Karpas-422 (cell line): ENCODE measurements around the gene ETS2. TPM values are rescaled to one million over a fixed set of nuclear protein-coding genes. Genes with fewer than 3 reads are reported as not detected.

Source experiments
- DNase-seq: peaks from one replicate; pipeline ENCODE4 v3.0.0-alpha.2; 2015
- H2AFZ ChIP-seq: fragments of 200-600 bp; sonication (generic); 2 replicates; pipeline ENCODE4 v1.6.1; 2014; ENCODE audit warnings: antibody characterized with exemption, low read length, mixed read lengths
- H3K27ac ChIP-seq: fragments of 200-600 bp; sonication (generic); 2 replicates; pipeline ENCODE4 v1.5.1; 2014; ENCODE audit warnings: mild to moderate bottlenecking, low read length, moderate library complexity
- H3K27me3 ChIP-seq: fragments of 200-600 bp; sonication (generic); 2 replicates; pipeline ENCODE4 v1.6.1; 2014; ENCODE audit warnings: low read length, mixed read lengths
- H3K36me3 ChIP-seq: fragments of 200-600 bp; sonication (generic); 2 replicates; pipeline ENCODE4 v1.6.1; 2014; ENCODE audit warnings: low read length, mixed read lengths; ENCODE audit not compliant: insufficient read depth
- H3K4me1 ChIP-seq: fragments of 200-600 bp; sonication (generic); 2 replicates; pipeline ENCODE4 v1.6.1; 2014; ENCODE audit warnings: mild to moderate bottlenecking, low read length, mixed read lengths
- H3K4me2 ChIP-seq: fragments of 200-600 bp; sonication (generic); 2 replicates; pipeline ENCODE4 v1.6.1; 2014; ENCODE audit warnings: low read length, low read depth, mild to moderate bottlenecking; ENCODE audit not compliant: poor library complexity, severe bottlenecking
- H3K4me3 ChIP-seq: fragments of 200-600 bp; sonication (generic); 2 replicates; pipeline ENCODE4 v1.5.1; 2014; ENCODE audit warnings: mild to moderate bottlenecking, antibody characterized with exemption, low read length, mixed read lengths
- H3K79me2 ChIP-seq: fragments of 200-600 bp; sonication (generic); 2 replicates; pipeline ENCODE4 v1.6.1; 2014; ENCODE audit warnings: mild to moderate bottlenecking, low read length, mixed read lengths
- H3K9ac ChIP-seq: fragments of 200-600 bp; sonication (generic); 2 replicates; pipeline ENCODE4 v1.6.0; 2014; ENCODE audit warnings: low read length
- H3K9me2 ChIP-seq: fragments of 200-600 bp; sonication (generic), shearing (Covaris generic); replicated peaks from 2 replicates; pipeline ENCODE4 v1.6.0; 2014; ENCODE audit warnings: mild to moderate bottlenecking, low read length, moderate library complexity; ENCODE audit not compliant: insufficient read depth
- H3K9me3 ChIP-seq: fragments of 300-700, 200-600 bp; sonication (generic); 2 replicates; pipeline ENCODE4 v1.6.1; 2014; ENCODE audit warnings: low read length, mixed read lengths
- H4K20me1 ChIP-seq: fragments of 200-600 bp; sonication (generic); 2 replicates; pipeline ENCODE4 v1.6.1; 2014; ENCODE audit warnings: mild to moderate bottlenecking, antibody characterized with exemption, low read length, low read depth; ENCODE audit not compliant: insufficient read depth
- total RNA-seq: library from RNA; depleted of rRNA; stranded (reverse); fragments of >200 nt; shearing (Covaris generic); gene quantifications from 2 replicates; pipeline ENCODE4 v1.2.3, GENCODE V29; 2014; ENCODE audit warnings: low replicate concordance

The ETS2 gene
- total RNA-seq, 1 experiment from 2014 or later: 12.9 TPM

DNA sequence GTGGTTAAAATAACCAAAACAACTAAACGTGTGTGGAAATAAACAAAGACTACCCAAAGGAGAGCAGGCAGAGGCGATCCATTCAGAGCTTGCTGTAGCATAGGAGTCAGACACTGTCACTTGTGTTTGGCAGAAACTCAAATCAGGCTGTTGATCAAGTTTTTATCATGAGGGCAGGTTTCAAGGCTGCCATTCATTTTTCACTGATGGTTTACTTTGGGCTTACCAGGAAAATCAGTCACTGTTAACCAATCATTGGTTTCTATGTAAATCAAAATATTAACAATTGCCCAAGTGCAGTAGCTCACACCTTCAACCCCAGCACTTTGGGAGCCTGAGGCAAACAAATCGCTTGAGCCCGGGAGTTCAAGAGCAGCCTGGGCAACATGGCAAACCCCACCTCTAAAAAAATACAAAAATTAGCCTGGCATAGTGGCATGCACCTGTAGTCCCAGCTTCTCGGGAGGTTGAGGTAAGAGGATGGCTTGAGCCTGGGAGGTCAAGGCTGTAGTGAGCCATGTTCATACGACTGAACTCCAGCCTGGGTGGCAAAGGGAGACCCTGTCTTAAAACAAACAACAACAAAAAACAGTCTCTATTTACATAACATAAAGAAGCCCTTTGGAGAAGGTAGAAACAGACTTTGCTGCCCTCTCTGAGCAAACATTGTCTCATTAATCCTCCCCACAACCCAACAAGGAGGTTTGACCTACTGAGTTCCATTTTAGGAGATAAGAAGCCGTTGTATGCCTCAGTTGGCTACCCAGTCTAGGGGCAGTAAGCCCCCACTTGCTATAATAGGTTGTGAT is 21.1 kb upstream of the ETS2 start:
- no peak overlapping the region for H2AFZ ChIP-seq
- no peak overlapping the region for H3K9ac ChIP-seq
- no peaks in the 10 kb centered on the region for H3K79me2 ChIP-seq
- H3K4me2 ChIP-seq: no peak overlapping the region
- no peak for DNase-seq
- H3K9me3 ChIP-seq: no peaks in the 10 kb centered on the region
- H3K36me3 ChIP-seq: no peaks in the 10 kb centered on the region
- H3K27me3 ChIP-seq: no peaks in the 10 kb centered on the region
- no peak overlapping the region for H3K4me3 ChIP-seq
- peaks cover 21% of the 10 kb centered on the region for H3K4me1 ChIP-seq
- H4K20me1 ChIP-seq: no peaks in the 10 kb centered on the region
- no peaks in the 10 kb centered on the region for H3K9me2 ChIP-seq
- no peak overlapping the region for H3K27ac ChIP-seq

DNA sequence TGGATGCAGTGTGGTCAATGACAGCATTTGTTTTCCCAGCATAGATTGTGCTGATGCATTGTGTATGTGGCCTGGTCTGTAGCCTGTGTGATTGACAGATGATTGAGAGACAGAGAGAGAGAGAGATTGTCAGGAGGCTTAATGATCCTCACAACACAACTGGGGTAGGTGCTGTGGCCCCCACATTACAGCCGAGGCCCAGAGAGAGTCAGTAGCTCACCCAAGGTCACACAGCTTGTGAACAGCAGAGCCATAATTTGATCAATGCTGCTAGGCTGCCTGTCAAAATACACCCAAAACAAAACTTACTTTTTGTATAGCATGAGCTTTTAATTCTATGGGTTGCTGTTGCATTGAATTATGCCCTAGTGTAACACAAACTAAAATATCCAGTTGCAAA is 20.2 kb upstream of the ETS2 start:
- Histone ChIP-seq H3K27me3 (no peaks in the 10 kb centered on the region), H3K9ac (no peak overlapping the region), H3K9me2 (no peaks in the 10 kb centered on the region), H3K36me3 (no peaks in the 10 kb centered on the region), H3K4me3 (no peak overlapping the region), H3K27ac (no peak overlapping the region), H3K9me3 (no peaks in the 10 kb centered on the region), H3K79me2 (no peaks in the 10 kb centered on the region), H3K4me2 (no peak overlapping the region), H4K20me1 (no peaks in the 10 kb centered on the region), H3K4me1 (peaks cover 21% of the 10 kb centered on the region), H2AFZ (no peak overlapping the region)
- no peak for DNase-seq

DNA sequence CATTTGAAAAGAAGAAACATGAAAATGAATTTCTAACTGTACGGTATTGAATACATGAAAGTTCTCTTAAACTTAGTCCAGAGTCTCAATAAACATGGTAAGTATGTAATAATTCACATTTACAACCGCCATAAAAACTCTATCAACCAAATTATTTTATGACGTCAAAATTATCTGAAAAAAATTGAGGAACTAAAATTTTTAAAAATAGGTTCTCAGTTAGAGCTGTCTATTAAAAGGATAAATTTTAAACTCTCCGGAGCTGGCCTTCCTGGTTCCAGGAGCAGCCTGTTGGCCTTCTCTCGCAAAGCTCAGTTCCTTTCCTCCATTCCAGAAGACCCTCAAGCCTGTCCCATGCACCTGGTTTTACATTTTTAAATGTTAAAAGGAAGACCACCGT is 18.7 kb upstream of the ETS2 start:
- H3K27me3 ChIP-seq: no peaks in the 10 kb centered on the region
- no peak overlapping the region for H3K9ac ChIP-seq
- H3K4me3 ChIP-seq: no peak overlapping the region
- no peak overlapping the region for H3K4me2 ChIP-seq
- H3K9me2 ChIP-seq: no peaks in the 10 kb centered on the region
- no peak for DNase-seq
- no peak overlapping the region for H3K27ac ChIP-seq
- no peaks in the 10 kb centered on the region for H4K20me1 ChIP-seq
- H3K79me2 ChIP-seq: no peaks in the 10 kb centered on the region
- H3K36me3 ChIP-seq: no peaks in the 10 kb centered on the region
- H3K9me3 ChIP-seq: no peaks in the 10 kb centered on the region
- H2AFZ ChIP-seq: no peak overlapping the region
- H3K4me1 ChIP-seq: peaks cover 21% of the 10 kb centered on the region

DNA sequence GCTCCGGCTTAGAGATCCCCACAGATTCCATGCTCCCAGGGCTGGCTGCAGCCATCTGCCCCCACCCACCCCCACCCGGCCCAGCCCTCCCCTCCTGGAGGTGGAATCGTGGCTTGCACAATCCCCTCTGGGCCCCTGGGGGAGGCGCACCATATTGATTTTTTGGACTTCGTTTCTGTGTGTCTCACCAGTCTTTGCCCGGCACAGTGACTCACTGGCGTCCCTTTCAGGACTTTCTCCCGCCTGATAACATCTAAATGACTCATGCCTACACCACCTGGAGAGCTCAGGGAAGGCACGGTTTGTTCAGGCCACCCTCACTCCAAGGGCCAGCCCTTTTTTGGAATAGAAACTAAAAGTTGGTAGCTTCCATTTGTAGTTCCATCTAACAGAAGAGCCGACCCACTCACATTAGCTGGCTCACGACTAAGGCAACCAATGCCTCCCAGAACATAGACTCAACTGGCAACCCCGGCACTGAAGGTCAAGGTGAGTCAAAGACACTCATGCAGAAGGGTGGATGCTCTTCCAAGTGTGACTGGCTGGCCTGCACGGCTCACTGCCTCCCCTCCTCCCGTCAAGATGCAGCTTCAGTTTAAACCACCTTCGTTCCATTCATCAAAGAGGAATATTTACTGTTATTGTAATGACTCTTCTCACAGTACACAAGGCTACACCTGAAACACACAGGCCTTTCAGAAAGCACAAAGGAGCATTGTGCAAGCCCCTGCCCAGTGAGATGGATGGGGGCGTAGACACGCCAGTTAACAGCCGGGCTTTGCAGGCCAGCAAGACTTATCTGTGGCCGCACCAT is 18.1 kb upstream of the ETS2 start:
- Histone ChIP-seq H3K79me2 (no peaks in the 10 kb centered on the region), H4K20me1 (no peaks in the 10 kb centered on the region), H3K27me3 (no peaks in the 10 kb centered on the region), H3K4me2 (no peak overlapping the region), H3K9me2 (no peaks in the 10 kb centered on the region), H3K36me3 (no peaks in the 10 kb centered on the region), H3K27ac (no peak overlapping the region), H3K9me3 (no peaks in the 10 kb centered on the region), H3K9ac (no peak overlapping the region), H3K4me1 (peaks cover 21% of the 10 kb centered on the region), H3K4me3 (no peak overlapping the region), H2AFZ (no peak overlapping the region)
- no peak for DNase-seq

DNA sequence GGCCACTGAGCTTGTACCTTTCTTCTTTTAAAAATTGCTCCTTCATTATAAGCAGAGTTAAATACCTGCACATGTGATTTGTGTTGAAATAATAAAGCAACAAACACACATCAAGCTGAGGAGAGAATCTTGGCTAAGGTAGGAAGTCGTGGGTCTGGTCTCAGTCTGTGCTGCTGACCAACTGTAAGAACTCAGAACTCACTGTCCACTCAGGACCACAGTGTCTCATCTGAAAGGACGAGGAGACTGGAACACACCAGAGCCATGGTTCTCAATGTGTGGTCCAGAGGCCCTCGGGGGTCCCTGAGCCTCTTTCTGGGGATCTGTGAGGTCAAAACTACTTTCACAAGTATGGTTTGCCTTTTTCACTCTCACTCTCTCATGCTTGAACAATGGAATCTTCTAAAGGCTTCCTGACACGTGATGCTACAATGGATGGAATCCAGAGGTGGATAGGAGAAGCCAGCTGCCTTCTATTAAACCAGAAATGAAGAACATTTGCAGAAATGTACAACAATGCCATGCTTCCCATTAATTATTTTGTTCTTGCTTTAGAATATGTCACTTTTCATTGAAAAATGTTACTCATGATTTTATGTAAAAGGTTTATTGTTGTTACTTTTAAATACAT is 17.3 kb upstream of the ETS2 start:
- H3K36me3 ChIP-seq: no peaks in the 10 kb centered on the region
- H3K27me3 ChIP-seq: no peaks in the 10 kb centered on the region
- no peak overlapping the region for H2AFZ ChIP-seq
- H3K79me2 ChIP-seq: no peaks in the 10 kb centered on the region
- H3K9ac ChIP-seq: no peak overlapping the region
- no peaks in the 10 kb centered on the region for H4K20me1 ChIP-seq
- H3K27ac ChIP-seq: no peak overlapping the region
- H3K4me3 ChIP-seq: no peak overlapping the region
- no peak overlapping the region for H3K4me2 ChIP-seq
- no peaks in the 10 kb centered on the region for H3K9me3 ChIP-seq
- DNase-seq: no peak
- H3K4me1 ChIP-seq: peaks cover 21% of the 10 kb centered on the region
- H3K9me2 ChIP-seq: no peaks in the 10 kb centered on the region

DNA sequence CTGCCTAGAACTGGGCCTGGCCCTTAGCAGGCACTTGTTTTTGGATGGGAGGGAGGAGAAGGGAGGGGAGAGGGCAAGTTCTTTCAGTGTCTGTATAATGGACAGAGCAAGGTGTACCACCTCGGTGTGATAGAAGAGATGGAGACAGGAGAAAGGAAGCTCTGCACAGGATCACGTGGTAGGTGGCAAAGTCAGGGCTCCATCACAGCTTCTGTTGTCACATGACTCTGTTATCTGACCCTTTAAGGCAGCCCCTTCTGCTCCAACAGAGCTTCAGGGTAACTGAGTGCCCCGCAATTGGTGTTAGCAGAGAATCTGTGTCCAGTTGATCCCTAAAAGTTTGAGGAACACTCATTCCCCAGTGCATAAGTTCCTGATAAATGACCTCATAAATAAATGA is 16.5 kb upstream of the ETS2 start:
- no peak overlapping the region for H3K4me3 ChIP-seq
- H3K4me2 ChIP-seq: no peak overlapping the region
- H3K27me3 ChIP-seq: no peaks in the 10 kb centered on the region
- H3K36me3 ChIP-seq: no peaks in the 10 kb centered on the region
- no peaks in the 10 kb centered on the region for H3K9me3 ChIP-seq
- no peak overlapping the region for H3K9ac ChIP-seq
- peaks cover 21% of the 10 kb centered on the region for H3K4me1 ChIP-seq
- no peaks in the 10 kb centered on the region for H4K20me1 ChIP-seq
- no peak for DNase-seq
- 0 out of 2 replicates have a peak overlapping the region, but pooled peaks have one; percentile 30 for H2AFZ ChIP-seq
- no peaks in the 10 kb centered on the region for H3K9me2 ChIP-seq
- H3K79me2 ChIP-seq: no peaks in the 10 kb centered on the region
- H3K27ac ChIP-seq: no peak overlapping the region

DNA sequence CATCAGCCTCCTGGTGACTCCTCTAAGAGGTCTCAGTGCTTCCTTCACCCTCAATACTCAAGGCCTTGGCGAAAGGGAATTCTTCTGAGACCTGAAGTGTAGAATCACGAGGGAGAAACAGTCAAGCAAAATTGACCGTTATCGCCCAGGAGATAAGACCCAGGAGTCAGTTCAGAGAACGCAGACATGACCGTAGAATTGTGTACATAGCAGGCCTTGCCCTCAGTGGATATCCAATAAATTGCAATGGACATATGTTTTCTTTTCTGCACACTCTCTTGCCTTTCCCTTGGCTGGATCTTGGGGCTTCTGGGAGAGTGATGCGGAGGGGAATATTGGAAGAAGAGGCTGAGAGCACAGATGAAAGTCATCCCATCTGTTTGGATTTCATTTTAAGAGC is 15.7 kb upstream of the ETS2 start:
- no peaks in the 10 kb centered on the region for H3K27me3 ChIP-seq
- H2AFZ ChIP-seq: no peak overlapping the region
- H3K4me2 ChIP-seq: no peak overlapping the region
- no peak for DNase-seq
- H3K9me3 ChIP-seq: no peaks in the 10 kb centered on the region
- no peak overlapping the region for H3K27ac ChIP-seq
- peaks cover 21% of the 10 kb centered on the region for H3K4me1 ChIP-seq
- no peaks in the 10 kb centered on the region for H3K9me2 ChIP-seq
- H3K36me3 ChIP-seq: no peaks in the 10 kb centered on the region
- H3K9ac ChIP-seq: no peak overlapping the region
- no peaks in the 10 kb centered on the region for H4K20me1 ChIP-seq
- no peaks in the 10 kb centered on the region for H3K79me2 ChIP-seq
- no peak overlapping the region for H3K4me3 ChIP-seq

DNA sequence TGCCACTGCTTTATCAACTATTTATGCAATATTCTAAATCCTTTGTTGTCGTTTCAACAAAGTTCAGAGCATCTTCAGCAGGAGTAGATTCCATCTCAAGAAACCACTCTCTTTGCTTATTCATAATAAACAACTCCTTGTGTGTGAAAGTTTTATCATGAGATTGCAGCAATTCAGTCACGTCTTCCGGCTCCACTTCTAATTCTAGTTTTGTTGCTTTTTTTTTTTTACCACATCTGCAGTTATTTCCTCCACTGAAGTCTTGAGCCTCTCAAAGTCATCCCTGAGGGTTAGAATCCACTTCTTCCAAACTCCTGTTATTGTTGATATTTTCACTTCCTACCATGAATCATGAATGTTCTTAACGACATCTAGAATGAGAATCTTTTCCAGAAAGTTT is 14.8 kb upstream of the ETS2 start:
- Histone ChIP-seq H4K20me1 (no peaks in the 10 kb centered on the region), H3K79me2 (no peaks in the 10 kb centered on the region), H3K36me3 (no peaks in the 10 kb centered on the region), H3K4me3 (no peak overlapping the region), H3K27ac (no peak overlapping the region), H3K4me1 (peaks cover 19% of the 10 kb centered on the region), H3K9me3 (no peaks in the 10 kb centered on the region), H2AFZ (no peak overlapping the region), H3K9ac (no peak overlapping the region), H3K27me3 (no peaks in the 10 kb centered on the region), H3K9me2 (no peaks in the 10 kb centered on the region), H3K4me2 (no peak overlapping the region)
- DNase-seq: no peak
